Mammary epithelial cell (primary cell): Measurements from ENCODE around the gene MSLN.

Experiments
- EZH2 ChIP-seq: IDR thresholded peaks from 2 replicates; pipeline ENCODE4 v1.6.1; 2012; ENCODE audit warnings: low read length, inconsistent platforms, borderline replicate concordance
- TF ChIP-seq, protein P1 (sequence below), 2 donors: IDR thresholded peaks in 1 of 2; conservative IDR thresholded peaks in 1 of 2; 2 replicates each; pipeline ENCODE4 v1.5.1; 2011 to 2012; ENCODE audit warnings: inconsistent platforms in 2 of 2, low read length in 2 of 2, mild to moderate bottlenecking in 2 of 2, control low read depth in 1 of 2, low read depth in 1 of 2; ENCODE audit not compliant: insufficient read depth in 1 of 2; ENCODE audit errors: extremely low read depth in 1 of 2

- TF ChIP-seq EZH2, result no peak
- TF ChIP-seq, protein P1, sequence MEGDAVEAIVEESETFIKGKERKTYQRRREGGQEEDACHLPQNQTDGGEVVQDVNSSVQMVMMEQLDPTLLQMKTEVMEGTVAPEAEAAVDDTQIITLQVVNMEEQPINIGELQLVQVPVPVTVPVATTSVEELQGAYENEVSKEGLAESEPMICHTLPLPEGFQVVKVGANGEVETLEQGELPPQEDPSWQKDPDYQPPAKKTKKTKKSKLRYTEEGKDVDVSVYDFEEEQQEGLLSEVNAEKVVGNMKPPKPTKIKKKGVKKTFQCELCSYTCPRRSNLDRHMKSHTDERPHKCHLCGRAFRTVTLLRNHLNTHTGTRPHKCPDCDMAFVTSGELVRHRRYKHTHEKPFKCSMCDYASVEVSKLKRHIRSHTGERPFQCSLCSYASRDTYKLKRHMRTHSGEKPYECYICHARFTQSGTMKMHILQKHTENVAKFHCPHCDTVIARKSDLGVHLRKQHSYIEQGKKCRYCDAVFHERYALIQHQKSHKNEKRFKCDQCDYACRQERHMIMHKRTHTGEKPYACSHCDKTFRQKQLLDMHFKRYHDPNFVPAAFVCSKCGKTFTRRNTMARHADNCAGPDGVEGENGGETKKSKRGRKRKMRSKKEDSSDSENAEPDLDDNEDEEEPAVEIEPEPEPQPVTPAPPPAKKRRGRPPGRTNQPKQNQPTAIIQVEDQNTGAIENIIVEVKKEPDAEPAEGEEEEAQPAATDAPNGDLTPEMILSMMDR (conservative IDR thresholded peaks at IDR 0.05 in 1 of 2, IDR thresholded peaks at IDR 0.05 in 1 of 2; ENCODE audit: extremely low read depth in 1 of 2, insufficient read depth in 1 of 2, low read depth in 1 of 2, low read length in 2 of 2), result no peak
Measured at GRCh38 chr16:797686-798085, 37.2 kb downstream of the MSLN start.
